Spleen (tissue), 11 donors: Measurements from ENCODE around the gene INHBE. TPM values are rescaled to one million over a fixed set of nuclear protein-coding genes. Genes with fewer than 3 reads are reported as not detected.

Experiments
- DNase-seq: peaks from one replicate; pipeline ENCODE4 v3.0.0-alpha.2; 2020
- H3K27ac ChIP-seq, 8 donors: fragments of 200-600 bp; sonication (generic) in 7 of 8; 1 replicate in 4 of 8; 2 replicates in 4 of 8; pipeline versions ENCODE4 v1.5.0 to v1.8.0; 2016 to 2021; ENCODE audit warnings: inconsistent platforms in 4 of 8, mild to moderate bottlenecking in 4 of 8, moderate library complexity in 1 of 8
- H3K27me3 ChIP-seq, 7 donors: fragments of 200-600 bp; sonication (generic) in 6 of 7; replicated peaks in 1 of 7; 1 replicate in 4 of 7; 2 replicates in 3 of 7; pipeline versions ENCODE4 v1.5.0 to v1.8.0; 2016 to 2021; ENCODE audit warnings: inconsistent platforms in 3 of 7, mild to moderate bottlenecking in 1 of 7
- H3K36me3 ChIP-seq, 6 donors: fragments of 200-600 bp; sonication (generic) in 5 of 6; 1 replicate in 4 of 6; 2 replicates in 2 of 6; pipeline versions ENCODE4 v1.5.0 to v1.8.0; 2016 to 2021; ENCODE audit warnings: inconsistent platforms in 2 of 6
- H3K4me1 ChIP-seq, 6 donors: fragments of 200-600 bp; sonication (generic) in 5 of 6; 1 replicate in 3 of 6; 2 replicates in 3 of 6; pipeline versions ENCODE4 v1.5.0 to v1.8.0; 2016 to 2021; ENCODE audit warnings: inconsistent platforms in 3 of 6
- H3K4me3 ChIP-seq, 8 donors: fragments of 200-600 bp; sonication (generic) in 7 of 8; 1 replicate in 4 of 8; 2 replicates in 4 of 8; pipeline versions ENCODE4 v1.5.0 to v1.8.0; 2016 to 2021; ENCODE audit warnings: inconsistent platforms in 4 of 8, mild to moderate bottlenecking in 4 of 8, moderate library complexity in 2 of 8
- H3K9me3 ChIP-seq, 8 donors: fragments of 200-600 bp; sonication (generic) in 7 of 8; 1 replicate in 4 of 8; 2 replicates in 4 of 8; pipeline versions ENCODE4 v1.5.0 to v1.8.0; 2016 to 2021; ENCODE audit warnings: inconsistent platforms in 4 of 8
- CTCF ChIP-seq, 11 experiments: fragments of 200-600 bp in 7 of 11; fragments of 450-650 bp in 4 of 11; sonication (generic) in 4 of 11; IDR thresholded peaks in 8 of 11; conservative IDR thresholded peaks in 3 of 11; 1 replicate in 7 of 11; 2 replicates in 4 of 11; pipeline versions ENCODE4 v1.4.0 to v1.8.0; 2016 to 2021; ENCODE audit warnings: antibody characterized with exemption in 11 of 11, inconsistent platforms in 4 of 11, mild to moderate bottlenecking in 1 of 11
- POLR2A ChIP-seq, 3 donors: fragments of 450-650 bp; IDR thresholded peaks; one replicate each; pipeline ENCODE4 v1.5.1; 2017; ENCODE audit warnings: antibody characterized with exemption in 3 of 3, mild to moderate bottlenecking in 1 of 3
- POLR2AphosphoS5 ChIP-seq, 3 donors: sonication (generic); formaldehyde crosslinking; IDR thresholded peaks; one replicate each; pipeline ENCODE4 v1.5.1; 2017; ENCODE audit warnings: antibody characterized with exemption in 3 of 3
- WGBS, 5 donors: extraction: QIAGEN DNeasy Blood & Tissue Kit in 3 of 5; methylation state at CpG; one replicate each; pipeline versions ENCODE4 v1.1.5 to v1.1.7; 2013 to 2018; 5-methylcytosine and 5-hydroxymethylcytosine counted together
- intact Hi-C: fragments of 100-400 bp; cut with DNase I; formaldehyde crosslinking; loops from one replicate; pipeline ENCODE4 v1.15.0; 2023; ENCODE audit warnings: low total_unique reads
- polyA plus RNA-seq, 3 donors: library from polyadenylated mRNA; stranded (reverse); fragments of 200-250 nt; gene quantifications; one replicate each; pipeline ENCODE4 v1.2.1, GENCODE V29; 2013
- total RNA-seq, 7 donors: library from RNA; depleted of rRNA in 3 of 7; stranded (reverse); fragments of >200 nt in 3 of 7; fragmentation: NEBNext Ultra II Directional in 4 of 7; extraction: Animal tissue kit (Norgen Biotek cat#: 25700) in 4 of 7; gene quantifications; one replicate each; pipeline versions ENCODE4 v1.1.0 to v1.2.1, GENCODE V29; 2016 to 2021
- donor health status: healthy with polysubstance abuse.
- donor health status: DM: no; HTN: no; CAD: no; lungs with moderate emphysema.
- donor health status: DM: no; HTN: no; CAD: no.
- donor health status: Bipolar disorder and iron deficiency.
- donor health status: healthy.
- donor health status: DM: no; HTN: no; CAD: no.
- donor health status: DM: yes; HTN: yes; CAD: no.

Gene INHBE
- total and polyA plus RNA-seq, 10 donors, result 0.02 TPM; not detected in 9

DNA sequence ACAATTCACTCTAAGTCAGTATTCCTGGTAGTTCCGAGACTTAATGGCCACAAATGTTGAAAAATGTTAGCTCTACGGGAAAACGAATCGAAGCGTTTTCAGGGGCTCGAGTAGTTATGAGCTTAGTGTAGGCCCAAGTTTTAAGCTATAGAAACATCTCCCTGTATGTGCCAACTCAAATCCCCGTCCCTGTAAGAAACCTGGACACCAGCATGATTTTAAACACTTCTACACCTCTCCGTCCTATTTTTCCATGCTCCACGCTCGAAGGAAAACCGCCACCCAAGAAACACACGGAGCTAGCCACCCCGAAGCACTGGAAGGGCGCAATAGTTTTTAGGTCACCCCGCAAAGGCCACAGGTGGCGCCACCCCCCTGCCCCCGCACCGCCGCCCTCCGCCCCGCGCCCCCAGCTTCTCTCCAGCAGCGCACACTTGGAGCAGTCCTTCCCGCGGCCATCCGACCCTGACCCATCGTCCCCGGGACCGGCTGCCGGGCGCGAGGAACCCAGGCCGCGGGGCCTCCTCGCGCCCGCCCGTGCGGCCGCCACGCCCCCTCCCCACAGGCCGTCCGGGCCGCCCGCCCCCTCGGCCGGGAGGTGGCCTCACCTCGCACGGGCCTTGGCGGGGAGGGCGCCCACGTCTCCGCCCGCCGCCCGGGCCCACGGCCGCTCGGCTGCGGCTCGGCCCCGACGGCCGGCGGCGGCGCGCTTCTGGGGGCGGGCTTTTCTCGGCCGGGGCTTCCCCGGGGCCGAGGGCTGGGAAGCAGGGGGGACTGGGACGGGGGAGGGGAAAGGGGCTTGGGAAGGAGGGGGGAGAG lies 24.8 kb upstream of the INHBE start:
- intact Hi-C loops, result no loop called here
- DNase-seq, result peak; percentile 92
- no peaks in the 10 kb centered on the region for H3K9me3 ChIP-seq
- H3K27ac ChIP-seq, result peak overlapping the region; percentile 81 to 98 (median 96)
- H3K4me3 ChIP-seq, result peak overlapping the region; percentile 48 to 85 (median 56)
- H3K4me1 ChIP-seq, result peaks cover 0 to 38% (median 26%) of the 10 kb centered on the region in 6 donors
- 1% methylated on average over 23 to 74 of the region's 74 CpGs for WGBS, 5 donors
- H3K27me3 ChIP-seq, result no peaks in the 10 kb centered on the region
- TF ChIP-seq CTCF (IDR thresholded peaks at IDR 0.05 in 8 of 11, conservative IDR thresholded peaks at IDR 0.05 in 3 of 11) (peak in 5 of 11 experiments; percentile 6 to 40 (median 23)), POLR2AphosphoS5 (IDR thresholded peaks at IDR 0.05) (no peak), POLR2A (IDR thresholded peaks at IDR 0.05) (no peak)
- peaks cover 0 to 9% (median 0%) of the 10 kb centered on the region in 6 donors for H3K36me3 ChIP-seq

DNA sequence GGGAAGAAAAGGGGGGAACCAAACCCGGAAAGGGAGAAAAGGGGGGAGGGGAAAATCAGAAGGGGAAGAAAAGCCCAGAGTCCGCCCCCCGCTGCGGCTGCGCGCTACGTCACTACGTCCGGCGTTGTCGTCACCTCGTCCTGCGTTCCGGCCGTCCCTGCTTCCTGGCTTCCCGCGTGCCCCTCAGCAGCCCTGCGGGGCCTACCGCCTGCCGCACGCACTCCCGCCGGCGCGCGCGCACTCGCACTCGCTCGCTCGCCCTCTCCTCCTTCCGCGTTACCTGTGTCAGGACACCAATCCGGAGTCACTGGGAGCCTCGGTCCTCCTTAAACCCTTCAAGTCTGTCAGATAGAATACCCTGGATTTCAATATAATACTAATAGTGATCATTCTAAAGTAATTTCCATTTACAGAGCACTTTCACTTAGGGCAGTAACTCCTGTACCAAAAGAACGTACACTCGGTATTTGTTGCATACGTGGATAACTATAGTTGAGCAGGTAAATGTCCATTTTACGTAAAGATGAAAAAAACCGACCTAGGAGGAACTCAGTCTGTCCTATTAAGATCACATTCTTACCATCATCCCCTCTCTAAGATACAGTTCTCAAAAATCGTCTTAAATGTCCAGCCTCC lies 24.1 kb upstream of the INHBE start, which contains the start of gene R3HDM2:
TSS of gene R3HDM2 (minus strand) at position 113 of the 636 bp plus-strand sequence. CDS start 120,615 bp downstream, outside the sequence.
- H3K4me3 ChIP-seq, result peak within 1 kb of the TSS; percentile 48 to 85 (median 56)
- peak; percentile 99 for DNase-seq
- peaks cover 0 to 1% (median 0%) of the 10 kb centered on the region in 6 donors for H3K36me3 ChIP-seq
- intact Hi-C loops, result no loop called here
- peak within 1 kb of the TSS; percentile 81 to 98 (median 96) for H3K27ac ChIP-seq
- H3K9me3 ChIP-seq, result no peaks in the 10 kb centered on the region
- no peaks in the 10 kb centered on the region for H3K27me3 ChIP-seq
- TF ChIP-seq POLR2AphosphoS5 (IDR thresholded peaks at IDR 0.05) (peak; percentile 99 to 100 (median 99)), CTCF (IDR thresholded peaks at IDR 0.05 in 8 of 11, conservative IDR thresholded peaks at IDR 0.05 in 3 of 11) (peak in 2 of 11 experiments; percentile 10 to 27), POLR2A (IDR thresholded peaks at IDR 0.05) (peak; percentile 88 to 94 (median 90))
- WGBS, 5 donors, result 1 to 3% (median 2%) methylated on average over 38 to 41 of the region's 41 CpGs
- peaks cover 0 to 41% (median 26%) of the 10 kb centered on the region in 6 donors for H3K4me1 ChIP-seq

DNA sequence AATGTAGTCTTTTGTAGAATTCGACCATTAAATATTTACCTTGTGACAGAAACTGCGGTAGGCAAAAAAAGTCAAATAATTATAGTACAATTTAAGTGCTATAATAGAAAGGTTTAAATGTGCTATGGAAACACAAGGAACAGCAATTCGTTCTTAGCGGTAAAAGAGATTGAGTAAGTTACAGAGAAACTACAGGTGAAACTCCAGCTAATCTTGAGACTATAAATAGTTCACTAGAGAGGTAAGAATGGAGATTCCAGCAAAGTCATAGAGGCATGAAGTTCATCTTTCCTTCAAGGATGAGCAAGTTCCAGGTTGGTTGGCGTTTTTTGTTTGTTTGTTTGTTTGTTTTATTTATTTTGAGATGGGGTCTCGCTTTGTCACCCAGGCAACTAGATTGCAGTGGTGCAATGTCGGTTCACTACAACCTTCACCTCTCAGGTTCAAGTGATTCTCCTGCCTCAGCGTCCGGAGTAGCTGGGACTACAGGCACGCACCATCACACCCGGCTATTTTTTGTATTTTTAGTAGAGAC lies 23.4 kb upstream of the INHBE start:
- H3K27me3 ChIP-seq, result no peaks in the 10 kb centered on the region
- intact Hi-C loops, result no loop called here
- no peaks in the 10 kb centered on the region for H3K9me3 ChIP-seq
- TF ChIP-seq POLR2AphosphoS5 (IDR thresholded peaks at IDR 0.05) (no peak), CTCF (IDR thresholded peaks at IDR 0.05 in 8 of 11, conservative IDR thresholded peaks at IDR 0.05 in 3 of 11) (no peak), POLR2A (IDR thresholded peaks at IDR 0.05) (no peak)
- H3K4me3 ChIP-seq, result peak overlapping the region in 5 of 8 donors; percentile 49 to 85 (median 64)
- peaks cover 0 to 41% (median 26%) of the 10 kb centered on the region in 6 donors for H3K4me1 ChIP-seq
- no peak for DNase-seq
- no peaks in the 10 kb centered on the region for H3K36me3 ChIP-seq
- H3K27ac ChIP-seq, result peak overlapping the region; percentile 81 to 98 (median 96)
- 90 to 95% (median 92%) methylated on average over 11 of the region's 11 CpGs for WGBS, 5 donors
